ENCODE results near the gene LHFPL6.

Gene LHFPL6

DNA sequence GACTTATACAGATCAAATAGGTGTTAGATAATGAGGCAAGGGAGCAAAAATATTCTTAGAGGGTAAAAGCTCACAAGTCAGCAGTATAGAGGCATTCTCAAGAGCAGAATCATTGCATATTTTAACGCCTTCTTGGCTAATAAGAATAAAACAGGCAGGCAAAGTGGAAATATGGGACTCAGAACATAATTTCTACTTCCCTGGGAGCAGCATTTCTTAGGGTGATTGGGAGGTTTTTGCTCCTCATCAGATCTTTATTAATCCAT, 39.6 kb downstream of the LHFPL6 start:
- DNase-seq (ENCODE audit: low read depth), result no peak
- H3K4me3 ChIP-seq (ENCODE audit: low read length), result no peak overlapping the region
- TF ChIP-seq, protein P1, sequence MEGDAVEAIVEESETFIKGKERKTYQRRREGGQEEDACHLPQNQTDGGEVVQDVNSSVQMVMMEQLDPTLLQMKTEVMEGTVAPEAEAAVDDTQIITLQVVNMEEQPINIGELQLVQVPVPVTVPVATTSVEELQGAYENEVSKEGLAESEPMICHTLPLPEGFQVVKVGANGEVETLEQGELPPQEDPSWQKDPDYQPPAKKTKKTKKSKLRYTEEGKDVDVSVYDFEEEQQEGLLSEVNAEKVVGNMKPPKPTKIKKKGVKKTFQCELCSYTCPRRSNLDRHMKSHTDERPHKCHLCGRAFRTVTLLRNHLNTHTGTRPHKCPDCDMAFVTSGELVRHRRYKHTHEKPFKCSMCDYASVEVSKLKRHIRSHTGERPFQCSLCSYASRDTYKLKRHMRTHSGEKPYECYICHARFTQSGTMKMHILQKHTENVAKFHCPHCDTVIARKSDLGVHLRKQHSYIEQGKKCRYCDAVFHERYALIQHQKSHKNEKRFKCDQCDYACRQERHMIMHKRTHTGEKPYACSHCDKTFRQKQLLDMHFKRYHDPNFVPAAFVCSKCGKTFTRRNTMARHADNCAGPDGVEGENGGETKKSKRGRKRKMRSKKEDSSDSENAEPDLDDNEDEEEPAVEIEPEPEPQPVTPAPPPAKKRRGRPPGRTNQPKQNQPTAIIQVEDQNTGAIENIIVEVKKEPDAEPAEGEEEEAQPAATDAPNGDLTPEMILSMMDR (IDR thresholded peaks at IDR 0.05; ENCODE audit: insufficient read depth, low read depth, low read length, missing control alignments), result no peak

DNA sequence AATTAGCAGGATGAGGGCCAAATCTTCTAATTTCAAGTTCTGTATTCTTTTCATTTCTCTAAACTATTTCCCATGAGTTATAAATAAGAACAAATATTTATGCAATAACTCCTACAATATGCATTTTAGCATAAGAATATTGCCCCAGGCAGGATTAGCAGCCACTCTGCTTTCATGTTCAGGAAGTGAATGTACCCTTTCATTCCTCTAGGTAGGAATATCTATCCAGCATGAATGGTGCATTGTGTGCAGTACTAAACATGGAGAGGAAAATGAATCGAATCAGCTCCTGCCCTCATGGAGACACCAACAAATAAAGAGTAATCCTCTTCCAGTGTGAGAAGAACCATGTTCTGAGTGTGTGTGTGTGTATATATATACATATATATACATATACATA, 41.0 kb downstream of the LHFPL6 start:
- peak; percentile 60 for DNase-seq (ENCODE audit: low read depth)
- TF ChIP-seq, protein P1 (IDR thresholded peaks at IDR 0.05; ENCODE audit: insufficient read depth, low read depth, low read length, missing control alignments), result no peak
- no peak overlapping the region for H3K4me3 ChIP-seq (ENCODE audit: low read length)

DNA sequence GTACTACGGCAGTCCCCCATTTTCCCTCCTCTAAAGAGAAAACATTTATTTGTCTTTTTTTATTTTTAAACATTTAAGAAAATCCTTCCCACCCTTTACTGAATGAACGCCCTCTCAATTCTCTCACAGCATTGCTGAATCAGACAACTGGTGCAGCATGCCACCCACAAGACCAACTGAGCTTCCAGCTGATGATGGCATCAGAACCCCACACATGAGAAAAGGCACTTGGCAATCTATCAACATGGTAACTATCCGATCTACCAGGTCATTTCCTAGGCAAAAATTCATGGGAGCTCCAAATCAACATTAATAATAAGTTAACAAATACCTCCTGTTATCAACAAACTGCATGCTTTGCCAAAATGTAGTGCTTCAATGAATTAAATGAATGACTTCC, 43.1 kb downstream of the LHFPL6 start:
- DNase-seq (ENCODE audit: low read depth), result no peak
- H3K4me3 ChIP-seq (ENCODE audit: low read length), result no peak overlapping the region
- TF ChIP-seq, protein P1 (IDR thresholded peaks at IDR 0.05; ENCODE audit: insufficient read depth, low read depth, low read length, missing control alignments), result no peak

DNA sequence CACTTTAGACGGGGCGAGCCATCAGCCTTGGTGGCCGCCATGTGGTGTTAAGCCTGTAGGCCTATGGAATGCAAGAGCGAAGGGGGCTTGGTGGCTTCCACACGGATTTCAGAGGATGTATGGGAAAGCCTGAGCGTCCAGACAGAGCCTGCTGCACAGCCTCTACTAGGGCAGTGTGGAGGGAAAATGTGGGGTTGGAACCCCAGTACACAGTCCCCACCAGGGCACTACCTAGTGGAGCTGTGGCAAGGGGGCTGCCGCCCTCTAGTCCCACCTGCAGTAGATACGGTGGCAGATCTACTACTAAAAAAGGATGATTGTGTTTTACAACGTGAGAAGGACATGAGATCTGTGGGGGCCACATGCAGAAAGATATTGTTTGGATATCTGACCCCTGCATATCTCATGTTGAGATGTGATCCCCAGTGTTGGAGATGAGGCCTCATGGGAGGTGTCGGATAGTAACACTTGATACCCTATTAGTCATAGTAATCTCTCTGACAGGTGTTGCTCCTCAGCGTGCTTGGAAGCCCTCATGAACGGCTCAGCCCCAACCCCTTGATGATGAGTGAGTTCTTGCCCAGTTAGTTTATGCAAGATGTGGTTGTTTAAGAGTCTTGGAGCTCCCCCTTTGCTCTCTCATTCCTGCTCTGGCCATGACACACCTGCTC, 45.6 kb downstream of the LHFPL6 start:
- DNase-seq (ENCODE audit: low read depth), result no peak
- no peak overlapping the region for H3K4me3 ChIP-seq (ENCODE audit: low read length)
- TF ChIP-seq, protein P1 (IDR thresholded peaks at IDR 0.05; ENCODE audit: insufficient read depth, low read depth, low read length, missing control alignments), result no peak

DNA sequence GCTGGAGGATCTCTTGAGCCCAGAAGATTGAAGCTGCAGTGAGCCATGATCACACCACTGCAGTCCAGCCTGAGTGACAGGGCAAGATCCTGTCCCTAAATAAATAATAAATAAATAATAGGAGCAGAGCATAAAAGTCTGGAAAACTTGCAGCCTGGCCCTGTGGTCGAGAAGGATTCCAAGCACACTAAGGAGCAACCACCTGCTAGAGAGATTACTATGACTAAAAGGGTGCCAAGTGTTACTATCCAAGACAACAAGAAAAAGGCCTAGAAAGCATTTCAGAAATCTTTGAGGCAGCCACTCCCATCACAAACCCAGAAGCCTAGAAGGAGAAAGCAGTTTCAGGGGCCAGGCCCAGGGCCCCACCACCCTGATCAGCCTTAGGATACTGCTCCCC, 46.1 kb downstream of the LHFPL6 start:
- H3K4me3 ChIP-seq (ENCODE audit: low read length), result no peak overlapping the region
- TF ChIP-seq, protein P1 (IDR thresholded peaks at IDR 0.05; ENCODE audit: insufficient read depth, low read depth, low read length, missing control alignments), result no peak
- DNase-seq (ENCODE audit: low read depth), result no peak

DNA sequence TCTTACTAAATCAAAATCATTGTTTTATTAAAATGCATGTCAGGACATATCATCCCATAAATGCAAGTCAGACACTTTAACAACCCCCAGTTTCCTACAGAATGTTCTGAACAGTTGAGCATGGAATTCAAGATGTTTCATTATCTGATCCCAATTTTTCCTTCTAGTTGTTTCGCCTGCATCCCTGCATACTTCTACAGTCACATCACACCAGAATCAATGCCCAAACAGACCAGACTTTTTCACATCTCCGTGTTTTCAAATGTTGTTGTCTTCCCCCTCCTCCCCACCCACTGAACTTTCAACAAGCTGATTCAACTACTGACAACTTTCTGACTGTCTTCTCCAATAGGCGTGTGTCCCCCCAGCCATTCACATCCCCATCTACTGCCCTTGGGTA, 48.6 kb downstream of the LHFPL6 start:
- DNase-seq (ENCODE audit: low read depth), result no peak
- TF ChIP-seq, protein P1 (IDR thresholded peaks at IDR 0.05; ENCODE audit: insufficient read depth, low read depth, low read length, missing control alignments), result no peak
- H3K4me3 ChIP-seq (ENCODE audit: low read length), result no peak overlapping the region

DNA sequence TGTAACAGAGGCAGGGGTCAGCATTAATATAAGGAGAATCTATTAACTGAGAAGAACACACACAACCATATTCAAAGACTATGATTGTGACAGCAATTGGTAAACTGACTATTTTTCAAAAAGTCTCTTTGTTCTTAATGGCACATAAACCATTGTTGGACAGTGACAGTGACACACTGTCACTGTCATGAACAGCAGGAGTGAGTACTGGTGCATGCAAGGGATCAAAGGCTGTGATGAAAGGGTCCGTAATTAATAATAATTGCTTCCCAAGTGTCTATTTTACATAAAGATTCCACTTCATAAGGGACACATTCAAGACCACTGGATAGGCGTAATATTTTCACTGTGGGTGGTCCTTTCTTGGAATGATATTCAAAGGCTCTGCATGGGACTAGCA, 50.7 kb downstream of the LHFPL6 start:
- H3K4me3 ChIP-seq (ENCODE audit: low read length), result no peak overlapping the region
- no peak for DNase-seq (ENCODE audit: low read depth)
- TF ChIP-seq, protein P1 (IDR thresholded peaks at IDR 0.05; ENCODE audit: insufficient read depth, low read depth, low read length, missing control alignments), result no peak
